Measurements from ENCODE around the gene RNF207. TPM values are rescaled to one million over a fixed set of nuclear protein-coding genes. Genes with fewer than 3 reads are reported as not detected.

The RNF207 gene
- total RNA-seq, 4 donors from 2014 or later: 4.6 to 9.8 (median 9.5) TPM

GRCh38 chr1:6221210-6221784, 15.4 kb downstream of the RNF207 start:
- H3K9me3 ChIP-seq: no peaks in the 10 kb centered on the region
- DNase-seq (ENCODE audit: low spot score in 2 of 2): no peak
- no peak overlapping the region for H3K4me3 ChIP-seq
- peaks cover 23% of the 10 kb centered on the region for H3K4me1 ChIP-seq
- no peak overlapping the region for H3K27ac ChIP-seq
- H3K27me3 ChIP-seq: no peaks in the 10 kb centered on the region
- peaks cover 27% of the 10 kb centered on the region for H3K36me3 ChIP-seq
- TF ChIP-seq POLR2AphosphoS5 (IDR thresholded peaks at IDR 0.05) (no peak), CTCF (IDR thresholded peaks at IDR 0.05) (no peak), POLR2A (IDR thresholded peaks at IDR 0.05) (no peak), EP300 (IDR thresholded peaks at IDR 0.05) (no peak)
- 88% methylated on average over 12 of the region's 12 CpGs for WGBS

DNA sequence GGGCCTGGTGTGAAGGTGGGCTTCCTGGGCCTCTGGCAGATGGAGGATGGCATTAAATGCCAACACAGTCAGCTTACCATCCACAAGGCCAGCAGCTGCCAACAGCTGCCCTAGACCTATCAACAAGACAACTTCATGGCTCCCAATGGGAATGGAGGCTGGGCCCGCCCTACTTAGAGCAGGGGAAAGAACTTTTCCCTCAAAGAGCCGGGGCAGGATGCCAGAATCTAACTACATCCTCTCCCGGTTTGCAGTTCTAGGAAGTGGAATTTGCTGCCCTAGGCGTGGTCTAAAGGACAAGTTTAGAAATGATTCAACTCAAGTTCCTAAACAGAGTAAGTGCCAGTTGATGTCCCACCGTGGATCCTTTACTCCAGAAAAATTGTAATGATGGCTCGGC, 16.7 kb downstream of the RNF207 start:
- Histone ChIP-seq H3K9me3 (no peaks in the 10 kb centered on the region), H3K27ac (peak overlapping the region; percentile 12), H3K4me1 (peaks cover 23% of the 10 kb centered on the region), H3K36me3 (peaks cover 41% of the 10 kb centered on the region), H3K4me3 (no peak overlapping the region), H3K27me3 (no peaks in the 10 kb centered on the region)
- no peak for TF ChIP-seq POLR2A (IDR thresholded peaks at IDR 0.05)
- TF ChIP-seq POLR2AphosphoS5 (IDR thresholded peaks at IDR 0.05): no peak
- TF ChIP-seq CTCF (IDR thresholded peaks at IDR 0.05): no peak
- TF ChIP-seq EP300 (IDR thresholded peaks at IDR 0.05): no peak
- 42% methylated on average over 6 of the region's 6 CpGs for WGBS
- no peak for DNase-seq (ENCODE audit: low spot score in 2 of 2)

GRCh38 chr1:6223617-6224016, 17.7 kb downstream of the RNF207 start:
- Histone ChIP-seq H3K27ac (no peak overlapping the region), H3K4me3 (no peak overlapping the region), H3K4me1 (peaks cover 23% of the 10 kb centered on the region), H3K27me3 (no peaks in the 10 kb centered on the region), H3K36me3 (peaks cover 48% of the 10 kb centered on the region), H3K9me3 (no peaks in the 10 kb centered on the region)
- DNase-seq (ENCODE audit: low spot score in 2 of 2): no peak
- WGBS: 98% methylated on average over 13 of the region's 13 CpGs
- TF ChIP-seq CTCF (IDR thresholded peaks at IDR 0.05) (no peak), POLR2AphosphoS5 (IDR thresholded peaks at IDR 0.05) (no peak), POLR2A (IDR thresholded peaks at IDR 0.05) (no peak), EP300 (IDR thresholded peaks at IDR 0.05) (no peak)

- Histone ChIP-seq H3K36me3 (peaks cover 58% of the 10 kb centered on the region), H3K4me1 (peaks cover 17% of the 10 kb centered on the region), H3K4me3 (no peak overlapping the region), H3K9me3 (no peaks in the 10 kb centered on the region), H3K27me3 (no peaks in the 10 kb centered on the region), H3K27ac (no peak overlapping the region)
- WGBS: 87% methylated on average over 15 of the region's 15 CpGs
- no peak for DNase-seq (ENCODE audit: low spot score in 2 of 2)
- TF ChIP-seq CTCF (IDR thresholded peaks at IDR 0.05) (no peak), EP300 (IDR thresholded peaks at IDR 0.05) (no peak), POLR2A (IDR thresholded peaks at IDR 0.05) (no peak), POLR2AphosphoS5 (IDR thresholded peaks at IDR 0.05) (no peak)
These were observed 18.8 kb downstream of the RNF207 start for GRCh38 chr1:6224718-6225117.

DNA sequence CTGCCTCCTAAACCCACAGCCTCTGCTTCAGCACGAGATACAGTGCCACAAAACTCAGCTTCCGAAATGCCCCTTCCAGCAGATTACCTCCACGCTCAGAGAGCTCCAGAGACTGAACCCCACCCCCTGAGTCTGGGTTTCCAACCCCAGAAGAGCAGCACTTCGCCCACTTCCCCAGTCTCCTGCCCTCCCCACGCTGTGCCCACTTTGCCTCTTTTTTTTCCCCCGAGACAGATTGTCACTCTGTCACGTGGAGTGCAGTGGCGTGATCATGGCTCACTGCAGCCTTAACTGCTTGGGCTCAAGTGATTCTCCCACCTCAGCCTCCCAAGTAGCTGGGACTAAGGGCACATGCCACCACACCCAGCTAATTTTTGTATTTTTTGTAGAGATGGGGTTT, 19.7 kb downstream of the RNF207 start:
- WGBS: 89% methylated on average over 8 of the region's 8 CpGs
- DNase-seq (ENCODE audit: low spot score in 2 of 2): no peak
- peaks cover 66% of the 10 kb centered on the region for H3K36me3 ChIP-seq

More for the DNA sequence above, 19.7 kb downstream of the RNF207 start:
- Histone ChIP-seq H3K27ac (no peak overlapping the region), H3K9me3 (no peaks in the 10 kb centered on the region), H3K4me3 (no peak overlapping the region), H3K4me1 (peaks cover 10% of the 10 kb centered on the region), H3K27me3 (no peaks in the 10 kb centered on the region)
- no peak for TF ChIP-seq POLR2AphosphoS5 (IDR thresholded peaks at IDR 0.05)
- no peak for TF ChIP-seq CTCF (IDR thresholded peaks at IDR 0.05)
- no peak for TF ChIP-seq POLR2A (IDR thresholded peaks at IDR 0.05)
- no peak for TF ChIP-seq EP300 (IDR thresholded peaks at IDR 0.05)
